NCI-H69 (cell line): Measurements from ENCODE around the gene HSD17B2.

Experiments used
- DNase-seq: peaks from one replicate; lab custom pipeline; 2025; lab: John Stamatoyannopoulos, UW

The HSD17B2 gene

DNA sequence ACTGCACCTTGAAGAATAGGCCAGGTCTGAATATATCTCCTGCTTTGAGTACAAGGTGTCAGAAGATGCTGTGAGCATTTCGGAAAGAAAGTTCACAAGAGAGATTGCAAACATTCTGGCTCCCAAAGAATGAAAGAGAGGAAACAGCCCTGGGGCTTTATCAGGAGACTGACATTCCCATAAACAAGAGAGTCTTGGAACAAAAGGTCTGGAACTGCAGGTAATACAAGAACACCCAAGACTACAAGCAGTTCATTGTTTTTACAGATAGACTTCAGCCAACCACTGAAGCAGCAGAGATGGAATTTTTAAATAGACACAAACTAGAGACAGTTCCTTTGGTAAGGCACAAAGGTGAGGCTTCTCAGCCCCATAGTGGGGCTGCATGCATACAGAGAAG lies 14.4 kb downstream of the HSD17B2 start:
- no peak for DNase-seq

- no peak for DNase-seq
Measured at GRCh38 chr16:82050506-82050905, 15.5 kb downstream of the HSD17B2 start.

GRCh38 chr16:82050909-82051357 lies 15.9 kb downstream of the HSD17B2 start:
- no peak for DNase-seq

DNA sequence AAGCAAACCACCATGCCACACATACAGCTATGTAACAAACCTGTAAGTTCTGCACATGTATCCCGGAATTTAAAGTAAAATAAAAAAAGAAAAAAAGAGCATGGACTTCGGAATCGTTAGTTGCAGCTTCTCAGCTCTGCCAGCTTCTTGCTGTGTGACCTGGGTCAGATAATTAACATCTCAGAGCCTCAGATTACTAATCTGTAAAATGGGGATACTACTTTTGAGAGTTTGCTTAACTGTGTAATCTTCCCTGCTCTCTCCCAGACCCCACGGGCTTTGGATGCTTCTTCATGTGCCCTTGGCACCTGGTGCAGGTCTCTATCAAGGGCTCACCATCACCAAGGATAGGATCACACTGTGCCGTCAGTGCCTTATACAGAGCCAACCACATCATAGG lies 16.6 kb downstream of the HSD17B2 start:
- DNase-seq: no peak

DNA sequence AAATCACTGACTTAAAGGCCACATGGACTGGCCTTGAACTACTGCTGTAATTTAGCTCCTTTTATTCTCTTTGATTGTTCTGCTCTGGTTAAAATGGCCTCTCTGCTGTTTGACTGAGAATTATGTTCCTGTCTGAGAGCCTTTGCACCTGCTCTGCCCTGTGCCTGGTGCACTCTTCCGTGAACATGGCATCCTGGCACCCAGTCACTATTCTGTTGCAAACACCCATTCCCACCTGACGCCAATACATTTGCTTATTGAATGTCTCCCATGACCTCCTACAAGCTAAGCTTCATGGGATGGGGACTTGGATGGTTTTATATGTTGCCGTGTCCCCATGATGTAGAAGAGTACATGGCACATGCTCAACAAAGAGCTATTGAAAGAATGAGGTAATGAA lies 20.1 kb downstream of the HSD17B2 start:
- peak; percentile 21 for DNase-seq

- DNase-seq: no peak
Measured at GRCh38 chr16:82055728-82056549, 20.9 kb downstream of the HSD17B2 start.

DNA sequence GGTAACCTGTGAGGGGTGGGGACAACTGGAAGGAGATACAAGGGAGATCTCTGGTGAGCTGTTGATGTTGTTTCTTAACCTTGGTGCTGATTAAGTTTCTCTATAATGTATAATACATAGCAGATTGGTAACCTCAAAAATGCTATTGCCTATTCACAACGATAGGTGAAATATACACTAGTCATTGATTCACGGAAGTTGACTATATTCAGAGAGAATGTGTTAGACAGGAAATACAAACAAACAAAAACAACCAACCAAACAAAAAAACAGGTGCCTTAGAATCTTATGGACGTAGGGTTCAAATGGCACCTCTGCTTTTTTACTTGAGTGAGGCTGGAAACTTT lies 21.5 kb downstream of the HSD17B2 start:
- DNase-seq: no peak

GRCh38 chr16:82059161-82059982 lies 24.3 kb downstream of the HSD17B2 start:
- DNase-seq: no peak

DNA sequence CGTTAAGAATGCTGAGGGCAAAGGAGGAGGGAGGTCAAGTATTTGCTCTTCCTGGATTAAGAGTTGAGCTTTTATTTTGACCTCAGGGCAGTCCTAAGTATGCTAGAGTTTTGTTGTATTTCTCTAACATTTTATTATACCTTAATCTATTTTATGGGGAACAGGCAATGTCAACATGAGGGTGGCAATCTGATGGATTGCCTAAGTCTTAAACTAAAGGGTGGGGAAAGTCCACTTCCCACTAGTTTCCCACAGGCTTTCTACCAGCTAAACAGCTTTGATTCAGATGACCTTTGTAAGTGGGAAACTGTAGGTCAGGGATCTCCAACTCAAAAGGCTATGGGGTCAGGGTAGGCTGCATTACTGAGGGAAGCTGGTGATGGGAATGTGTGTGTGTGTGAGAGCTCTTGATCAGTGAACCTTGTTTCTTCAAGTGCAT lies 24.9 kb downstream of the HSD17B2 start:
- no peak for DNase-seq

DNA sequence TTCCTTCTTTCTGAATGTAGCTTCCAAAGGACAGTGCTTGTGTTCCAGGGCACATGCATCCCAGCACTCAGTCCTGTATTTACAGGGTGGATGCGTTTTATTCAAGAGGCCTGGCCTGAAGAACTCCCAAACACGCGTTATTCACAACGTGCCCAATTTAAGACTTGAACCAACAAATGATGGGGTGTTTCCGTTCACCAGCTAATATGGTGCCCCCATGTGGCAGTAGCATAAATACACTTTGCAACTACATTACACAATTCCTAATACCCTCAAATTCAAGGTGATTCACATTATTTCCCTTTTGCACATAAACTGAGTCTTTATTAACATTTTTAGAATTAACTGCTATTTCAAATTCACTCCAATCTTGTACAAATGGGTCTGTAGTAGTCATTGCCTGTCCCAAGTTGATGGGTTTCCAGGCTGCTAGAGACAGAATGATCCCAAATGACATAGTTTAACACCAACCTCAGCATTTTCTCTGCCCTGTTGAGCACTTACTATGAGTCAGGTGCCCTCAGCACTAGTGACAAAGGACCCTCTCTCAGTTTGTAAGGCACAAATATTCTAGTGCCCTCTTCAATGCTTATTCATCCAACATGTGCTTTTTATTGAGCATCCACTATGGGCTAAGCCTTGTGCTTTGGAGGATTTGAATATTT lies 26.9 kb downstream of the HSD17B2 start:
- peak; percentile 63 for DNase-seq

GRCh38 chr16:82062645-82063058 lies 27.6 kb downstream of the HSD17B2 start:
- DNase-seq: no peak

- DNase-seq: peak; percentile 2
Measured at GRCh38 chr16:82063456-82064082, 28.5 kb downstream of the HSD17B2 start.

- DNase-seq: no peak
Measured at GRCh38 chr16:82067042-82067803, 32.2 kb downstream of the HSD17B2 start.

DNA sequence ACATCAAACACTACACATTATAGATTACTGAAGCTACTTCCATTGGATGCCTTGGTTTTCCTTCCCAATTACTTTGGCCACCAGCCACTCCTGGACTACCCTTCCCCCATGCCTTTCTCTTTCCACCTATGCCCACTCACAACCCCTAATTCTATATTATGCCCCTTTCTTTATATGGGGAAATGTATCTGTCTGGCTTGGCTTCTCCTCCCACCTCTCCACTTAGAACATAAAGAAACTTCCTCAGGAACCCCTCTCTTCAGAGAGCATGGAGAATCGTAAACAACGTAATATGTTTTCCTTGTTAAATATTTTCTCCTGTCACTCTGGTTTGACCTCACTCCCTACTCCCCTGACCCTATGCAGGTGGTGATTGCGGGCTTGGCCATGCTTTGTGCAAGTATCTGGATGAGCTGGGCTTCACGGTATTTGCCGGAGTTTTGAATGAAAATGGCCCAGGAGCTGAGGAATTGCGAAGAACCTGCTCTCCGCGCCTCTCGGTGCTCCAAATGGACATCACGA lies 32.8 kb downstream of the HSD17B2 start:
- DNase-seq: no peak

DNA sequence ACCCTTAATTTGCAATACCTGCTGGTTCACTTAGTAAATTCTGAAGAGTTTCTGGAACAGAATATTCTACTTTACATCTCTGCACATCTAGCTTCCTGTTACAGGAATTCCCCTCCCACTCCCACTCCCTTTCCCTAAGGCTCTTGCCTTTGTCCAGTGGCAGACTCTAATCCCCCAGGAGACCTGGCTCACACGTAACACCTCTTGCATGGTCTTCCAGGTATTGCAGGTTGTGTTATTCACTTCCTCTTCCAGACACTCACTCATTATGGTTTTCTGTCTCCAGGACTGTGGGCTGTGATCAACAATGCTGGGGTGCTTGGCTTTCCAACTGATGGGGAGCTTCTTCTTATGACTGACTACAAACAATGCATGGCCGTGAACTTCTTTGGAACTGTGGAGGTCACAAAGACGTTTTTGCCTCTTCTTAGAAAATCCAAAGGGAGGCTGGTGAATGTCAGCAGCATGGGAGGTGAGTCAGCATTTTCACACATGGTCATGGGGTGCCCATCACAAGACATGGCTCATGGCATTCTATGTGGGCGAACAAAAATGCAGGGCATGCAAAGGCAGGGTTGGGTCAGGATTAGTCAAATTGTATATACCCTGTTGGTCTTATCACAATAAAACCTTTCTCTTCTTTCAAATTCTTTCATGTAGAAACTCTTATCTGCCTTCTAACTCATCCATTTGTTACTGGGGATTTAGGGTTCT lies 35.8 kb downstream of the HSD17B2 start:
- DNase-seq: no peak

DNA sequence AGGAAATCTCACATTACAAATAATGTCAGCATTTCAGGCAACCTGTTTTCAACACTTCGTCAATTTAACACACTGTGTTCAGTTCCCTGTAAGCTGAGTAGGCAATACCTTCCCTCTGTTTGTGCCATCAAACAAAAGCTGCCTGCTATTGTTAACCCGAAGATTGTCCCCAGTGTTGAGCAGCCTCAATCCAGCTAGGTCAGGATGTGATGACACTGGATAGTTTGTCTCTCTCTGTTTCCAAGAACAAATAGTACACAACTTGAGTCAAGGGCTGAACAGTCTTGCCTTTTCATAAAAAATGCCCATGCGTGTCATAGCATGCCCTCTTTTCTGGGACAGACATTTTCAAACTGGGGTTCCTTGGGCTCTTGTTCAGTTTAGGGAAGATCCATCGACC lies 36.4 kb downstream of the HSD17B2 start:
- no peak for DNase-seq

DNA sequence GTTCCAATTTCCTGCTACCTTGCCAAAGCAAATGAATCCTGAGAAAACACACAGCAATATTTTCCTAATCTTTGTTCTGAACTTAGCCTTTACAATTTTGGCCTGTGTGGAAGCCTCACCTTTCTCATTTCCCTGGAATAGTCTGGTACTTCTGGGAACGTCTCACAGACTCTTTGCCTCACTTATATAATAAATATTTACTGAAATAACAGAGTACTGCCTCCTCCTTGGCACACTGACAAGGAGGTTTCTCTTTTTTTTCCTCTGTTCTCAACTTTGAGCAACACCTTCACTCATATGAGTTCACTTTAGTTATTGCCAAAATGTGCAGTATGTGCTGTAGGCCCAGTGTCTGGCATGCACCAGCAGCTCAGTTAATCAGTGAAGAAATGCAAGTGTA lies 37.3 kb downstream of the HSD17B2 start:
- no peak for DNase-seq

DNA sequence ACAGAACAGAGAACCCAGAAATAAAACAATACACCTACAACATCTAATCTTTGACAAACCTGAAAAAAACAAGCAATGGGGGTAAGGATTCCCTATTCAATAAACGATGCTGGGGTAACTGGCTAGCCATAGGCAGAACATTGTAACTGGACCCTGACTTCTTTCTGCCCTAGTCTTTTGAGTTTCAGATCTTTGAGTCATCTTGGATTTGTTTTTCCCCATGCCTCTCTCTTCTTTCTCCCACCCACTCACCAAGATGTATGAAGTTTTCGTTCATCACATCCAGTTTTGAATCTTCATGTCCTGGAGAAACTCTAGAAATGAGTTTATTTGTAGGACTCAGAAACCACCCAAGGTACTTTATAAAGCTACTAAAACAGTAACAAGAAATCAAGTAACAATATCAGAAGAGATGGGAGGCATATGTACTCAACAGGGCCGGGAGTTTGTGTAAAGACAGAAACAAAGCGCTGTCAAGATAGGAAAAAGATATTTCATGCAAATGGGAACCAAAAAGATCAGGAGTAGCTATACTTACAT lies 39.0 kb downstream of the HSD17B2 start:
- no peak for DNase-seq

DNA sequence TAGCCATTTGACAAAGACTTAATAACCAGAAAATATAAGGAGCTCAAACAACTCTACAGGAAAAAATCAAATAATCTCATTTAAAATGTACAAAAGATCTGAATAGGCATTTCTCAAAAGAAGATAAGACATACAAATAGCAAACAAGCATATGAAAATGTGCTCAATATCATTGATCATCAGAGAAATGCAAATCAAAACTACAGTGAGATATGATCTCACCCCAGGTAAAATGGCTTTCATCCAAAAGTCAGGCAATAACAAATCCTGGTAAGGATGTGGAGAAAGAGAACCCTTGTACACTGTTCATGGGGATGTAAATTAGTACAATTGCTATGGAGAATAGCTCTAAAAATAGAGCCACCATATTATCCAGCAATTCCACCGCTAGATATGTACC lies 43.1 kb downstream of the HSD17B2 start:
- no peak for DNase-seq

DNA sequence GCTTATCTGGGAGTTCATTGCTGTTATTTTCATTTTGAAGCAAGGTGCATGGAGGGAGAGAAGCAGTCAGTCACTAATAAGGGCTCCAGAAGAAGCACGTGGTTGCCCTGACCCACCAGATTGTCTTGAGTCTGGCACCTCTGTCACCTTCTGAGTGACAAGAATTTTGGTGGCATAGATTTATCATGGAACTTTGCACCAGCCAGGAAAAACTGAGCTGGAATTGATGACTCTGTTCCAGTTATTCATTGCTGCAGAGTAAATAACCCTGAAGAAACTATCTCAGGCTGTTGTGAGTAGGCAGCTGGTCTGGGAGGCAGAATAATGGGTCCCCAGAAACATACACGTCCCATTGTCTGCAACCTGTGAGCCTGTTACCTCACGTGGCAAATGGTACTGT lies 44.8 kb downstream of the HSD17B2 start:
- DNase-seq: no peak
